Common myeloid progenitor, CD34-positive (primary cell): ENCODE results near the gene MARK3.
A peak's percentile ranks its signal among the peaks of the same experiment; 100 is the strongest.

ENCODE experiments used
- CTCF ChIA-PET: fragments of 350-600 bp; sonication (Branson Sonifier 250); formaldehyde crosslinking; loops from one replicate; lab custom pipeline; 2021; ENCODE audit warnings: antibody characterized with exemption; lab: Charles Lee
- POLR2A ChIA-PET: fragments of 350-600 bp; sonication (Branson Sonifier 250); formaldehyde crosslinking; loops from one replicate; lab custom pipeline; 2021; ENCODE audit warnings: antibody characterized with exemption; lab: Charles Lee
- DNase-seq, 3 donors: peaks; one replicate each; pipeline versions ENCODE4 v3.0.0 to v3.0.0-alpha.2; 2013
- H3K27ac ChIP-seq, 2 experiments: 1 replicate in 1 of 2; 2 replicates in 1 of 2; pipeline ENCODE4 v1.7.0; 2013; ENCODE audit warnings: inconsistent platforms in 2 of 2, low read length in 2 of 2, mild to moderate bottlenecking in 2 of 2, low read depth in 1 of 2, moderate library complexity in 1 of 2; ENCODE audit not compliant: severe bottlenecking in 2 of 2, insufficient read depth in 1 of 2, poor library complexity in 1 of 2
- H3K27me3 ChIP-seq, 5 experiments: replicated peaks in 2 of 5; 1 replicate in 3 of 5; 2 replicates in 2 of 5; pipeline versions ENCODE4 v1.6.1 to v1.7.0; 2013; ENCODE audit warnings: low read length in 4 of 5, mild to moderate bottlenecking in 2 of 5, moderate library complexity in 2 of 5, inconsistent platforms in 1 of 5; ENCODE audit not compliant: insufficient read depth in 5 of 5, control insufficient read depth in 4 of 5
- H3K36me3 ChIP-seq, 4 experiments: 1 replicate in 2 of 4; 2 replicates in 2 of 4; pipeline versions ENCODE4 v1.6.1 to v1.7.0; 2013; ENCODE audit warnings: low read length in 3 of 4, control low read depth in 1 of 4, mild to moderate bottlenecking in 1 of 4; ENCODE audit not compliant: control insufficient read depth in 4 of 4, insufficient read depth in 4 of 4
- H3K4me1 ChIP-seq, 4 experiments: 1 replicate in 3 of 4; 2 replicates in 1 of 4; pipeline versions ENCODE4 v1.6.1 to v1.7.1; 2013; ENCODE audit warnings: low read length in 3 of 4, mild to moderate bottlenecking in 3 of 4, control low read depth in 1 of 4, inconsistent platforms in 1 of 4, moderate library complexity in 1 of 4; ENCODE audit not compliant: control insufficient read depth in 4 of 4, insufficient read depth in 4 of 4; ENCODE audit errors: control extremely low read depth in 1 of 4
- H3K4me3 ChIP-seq, 7 experiments: 1 replicate in 4 of 7; 2 replicates in 3 of 7; pipeline versions ENCODE4 v1.5.1 to v1.7.0; 2013; ENCODE audit warnings: mild to moderate bottlenecking in 7 of 7, low read length in 6 of 7, moderate library complexity in 6 of 7, inconsistent platforms in 2 of 7, low read depth in 2 of 7, control low read depth in 1 of 7; ENCODE audit not compliant: insufficient read depth in 4 of 7, control insufficient read depth in 1 of 7; ENCODE audit errors: extremely low read depth in 1 of 7
- H3K9me3 ChIP-seq, 5 experiments: 1 replicate in 4 of 5; 2 replicates in 1 of 5; pipeline versions ENCODE4 v1.6.1 to v1.7.1; 2013; ENCODE audit warnings: low read length in 4 of 5, mild to moderate bottlenecking in 2 of 5, inconsistent platforms in 1 of 5, low read depth in 1 of 5, moderate library complexity in 1 of 5; ENCODE audit not compliant: control insufficient read depth in 4 of 5, insufficient read depth in 2 of 5; ENCODE audit errors: control extremely low read depth in 1 of 5
- WGBS: methylation state at CpG from one replicate; pipeline ENCODE4 v1.1.5; 2013; ENCODE audit not compliant: insufficient coverage; 5-methylcytosine and 5-hydroxymethylcytosine counted together

MARK3 gene

GRCh38 chr14:103518422-103519042 lies 133.3 kb downstream of the MARK3 start:
- peak in 2 of 3 donors; percentile 51 to 55 for DNase-seq
- WGBS = 24% methylated on average over 5 of the region's 9 CpGs
- ChIA-PET POLR2A (no interaction called here), CTCF (interaction anchor here (1.1 to 11.1 kb wide), 11 partner anchors 10 to 43 kb away, joined by 3 to 147 read pairs (median 6); partner anchors contain the start of gene TRMT61A)
- no peak overlapping the region for H3K27ac ChIP-seq
- peaks cover 0 to 22% (median 3%) of the 10 kb centered on the region in 5 experiments for H3K27me3 ChIP-seq
- H3K4me3 ChIP-seq = peak overlapping the region in 2 of 7 experiments; percentile 24 to 50
- H3K4me1 ChIP-seq = peaks cover 0 to 50% (median 50%) of the 10 kb centered on the region in 4 experiments
- no peaks in the 10 kb centered on the region for H3K36me3 ChIP-seq
- no peaks in the 10 kb centered on the region for H3K9me3 ChIP-seq

- H3K27me3 ChIP-seq = peaks cover 0 to 29% (median 6%) of the 10 kb centered on the region in 5 experiments
- H3K4me3 ChIP-seq = peak overlapping the region in 2 of 7 experiments; percentile 24 to 50
- H3K36me3 ChIP-seq = no peaks in the 10 kb centered on the region
- peaks cover 0 to 52% (median 50%) of the 10 kb centered on the region in 4 experiments for H3K4me1 ChIP-seq
- peak in 2 of 3 donors; percentile 45 to 58 for DNase-seq
- peaks cover 0 to 4% (median 0%) of the 10 kb centered on the region in 5 experiments for H3K9me3 ChIP-seq
- 61% methylated on average over 6 of the region's 13 CpGs for WGBS
- CTCF ChIA-PET = interaction anchor here (0.9 to 11.1 kb wide), 12 partner anchors 10 to 42 kb away, joined by 3 to 147 read pairs (median 6); partner anchors contain the start of gene TRMT61A
- POLR2A ChIA-PET = no interaction called here
- H3K27ac ChIP-seq = no peak overlapping the region
These were observed 134.0 kb downstream of the MARK3 start for GRCh38 chr14:103519043-103519836.

- Histone ChIP-seq H3K36me3 (no peaks in the 10 kb centered on the region), H3K4me3 (peak overlapping the region in 1 of 7 experiments; percentile 73), H3K27ac (no peak overlapping the region), H3K27me3 (peaks cover 0 to 30% (median 6%) of the 10 kb centered on the region in 5 experiments), H3K4me1 (peaks cover 0 to 57% (median 52%) of the 10 kb centered on the region in 4 experiments), H3K9me3 (peaks cover 0 to 4% (median 0%) of the 10 kb centered on the region in 5 experiments)
- ChIA-PET CTCF (interaction anchor here (0.9 to 11.1 kb wide), 5 partner anchors 10 to 26 kb away, joined by 3 to 147 read pairs (median 46); partner anchors contain the start of gene TRMT61A), POLR2A (no interaction called here)
- no peak for DNase-seq
- 85% methylated on average over 14 of the region's 22 CpGs for WGBS
These were observed 134.6 kb downstream of the MARK3 start for GRCh38 chr14:103519837-103520212.

- peaks cover 0 to 30% (median 6%) of the 10 kb centered on the region in 5 experiments for H3K27me3 ChIP-seq
- H3K4me3 ChIP-seq = peak overlapping the region in 3 of 7 experiments; percentile 66 to 74 (median 73)
- H3K4me1 ChIP-seq = peaks cover 0 to 57% (median 52%) of the 10 kb centered on the region in 4 experiments
- H3K9me3 ChIP-seq = peaks cover 0 to 4% (median 0%) of the 10 kb centered on the region in 5 experiments
- H3K27ac ChIP-seq = no peak overlapping the region
- DNase-seq = no peak
- ChIA-PET CTCF (interaction anchor here (0.9 to 11.1 kb wide), 7 partner anchors 9 to 193 kb away, joined by 3 to 147 read pairs (median 5); partner anchors contain the start of gene TRMT61A), POLR2A (interaction anchor here (2.1 kb wide), 1 partner anchor 42 kb away, joined by 7 read pairs; no protein-coding TSS in a partner anchor)
- 70% methylated on average over 10 of the region's 10 CpGs for WGBS
- H3K36me3 ChIP-seq = no peaks in the 10 kb centered on the region
These were observed 135.0 kb downstream of the MARK3 start for GRCh38 chr14:103520269-103520656.

GRCh38 chr14:103520657-103521437 lies 135.6 kb downstream of the MARK3 start:
- no peaks in the 10 kb centered on the region for H3K36me3 ChIP-seq
- ChIA-PET POLR2A (interaction anchor here (1.7 to 2.1 kb wide), 2 partner anchors 9 to 41 kb away, joined by 4 to 7 read pairs; no protein-coding TSS in a partner anchor), CTCF (interaction anchor here (0.6 to 11.1 kb wide), 9 partner anchors 9 to 193 kb away, joined by 3 to 147 read pairs (median 4); partner anchors contain the start of gene TRMT61A)
- H3K4me3 ChIP-seq = peak overlapping the region; percentile 38 to 74 (median 64)
- 2% methylated on average over 45 of the region's 66 CpGs for WGBS
- peaks cover 0 to 4% (median 0%) of the 10 kb centered on the region in 5 experiments for H3K9me3 ChIP-seq
- no peak overlapping the region for H3K27ac ChIP-seq
- peaks cover 0 to 57% (median 52%) of the 10 kb centered on the region in 4 experiments for H3K4me1 ChIP-seq
- peak; percentile 91 to 94 (median 92) for DNase-seq
- peaks cover 0 to 30% (median 6%) of the 10 kb centered on the region in 5 experiments for H3K27me3 ChIP-seq

- Histone ChIP-seq H3K4me1 (peaks cover 0 to 62% (median 54%) of the 10 kb centered on the region in 4 experiments), H3K4me3 (peak overlapping the region; percentile 43 to 74 (median 64)), H3K27ac (no peak overlapping the region), H3K27me3 (peaks cover 0 to 30% (median 6%) of the 10 kb centered on the region in 5 experiments), H3K9me3 (peaks cover 0 to 4% (median 0%) of the 10 kb centered on the region in 5 experiments), H3K36me3 (no peaks in the 10 kb centered on the region)
- DNase-seq = peak in 1 of 3 donors; percentile 41
- ChIA-PET POLR2A (interaction anchor here (1.7 to 2.1 kb wide), 2 partner anchors 8 to 40 kb away, joined by 4 to 7 read pairs; no protein-coding TSS in a partner anchor), CTCF (interaction anchor here (0.6 to 11.1 kb wide), 7 partner anchors 8 to 158 kb away, joined by 3 to 147 read pairs (median 5); partner anchors contain the start of gene TRMT61A)
- under 1% methylated on average over 64 of the region's 77 CpGs for WGBS
These were observed 136.3 kb downstream of the MARK3 start for GRCh38 chr14:103521438-103521950.
